ENCODE data around the gene PGR.

The PGR gene

GRCh38 chr11:100984668-100985067, 144.9 kb downstream of the PGR start:
- H3K4me3 Mint-ChIP-seq = no peak overlapping the region
- DNase-seq (ENCODE audit: low spot score in 2 of 2) = no peak
- no peak overlapping the region for H3K27ac Mint-ChIP-seq (ENCODE audit: low read depth)
- ATAC-seq (replicated peaks; ENCODE audit: extremely low read depth, poor library complexity, severe bottlenecking) = no peak
- H3K9me3 Mint-ChIP-seq = peaks cover 10% of the 10 kb centered on the region
- H3K4me1 Mint-ChIP-seq = no peaks in the 10 kb centered on the region
- no peaks in the 10 kb centered on the region for H3K36me3 Mint-ChIP-seq (ENCODE audit: insufficient read depth)
- H3K27me3 Mint-ChIP-seq = no peaks in the 10 kb centered on the region

DNA sequence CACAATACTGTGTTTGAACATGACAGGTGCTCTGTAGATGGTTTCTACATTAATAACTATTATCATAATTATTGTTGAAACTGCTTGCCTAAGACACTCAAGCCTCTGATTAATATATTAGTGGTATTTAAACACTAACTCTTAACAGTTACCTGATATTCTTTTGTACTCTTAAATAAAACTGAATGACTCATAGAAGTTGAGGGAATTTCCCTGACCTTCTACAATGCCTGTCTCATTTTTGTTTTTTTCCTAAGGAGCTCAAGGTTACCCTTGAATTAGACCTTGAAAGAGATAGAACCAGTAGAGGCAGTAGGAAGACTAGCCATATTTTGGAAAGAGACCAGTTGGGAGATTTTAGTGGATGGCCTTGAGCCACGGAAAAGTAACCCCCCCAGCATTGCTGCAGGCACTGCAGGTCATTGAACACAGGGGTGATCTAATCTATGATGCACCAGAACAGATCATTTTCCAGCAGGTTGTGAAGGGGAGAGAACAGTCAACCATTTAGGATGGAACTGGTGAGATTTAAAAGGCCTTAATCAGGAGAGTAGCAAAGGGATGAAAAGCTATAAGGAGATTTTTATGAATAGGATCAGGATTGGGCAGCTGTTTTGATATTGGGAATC, 148.3 kb downstream of the PGR start:
- no peak overlapping the region for H3K27ac Mint-ChIP-seq (ENCODE audit: low read depth)
- H3K9me3 Mint-ChIP-seq = peaks cover 9% of the 10 kb centered on the region
- H3K27me3 Mint-ChIP-seq = no peaks in the 10 kb centered on the region
- DNase-seq (ENCODE audit: low spot score in 2 of 2) = no peak
- ATAC-seq (replicated peaks; ENCODE audit: extremely low read depth, poor library complexity, severe bottlenecking) = no peak
- H3K4me3 Mint-ChIP-seq = no peak overlapping the region
- H3K4me1 Mint-ChIP-seq = no peaks in the 10 kb centered on the region
- H3K36me3 Mint-ChIP-seq (ENCODE audit: insufficient read depth) = no peaks in the 10 kb centered on the region

- no peaks in the 10 kb centered on the region for H3K36me3 Mint-ChIP-seq (ENCODE audit: insufficient read depth)
- DNase-seq (ENCODE audit: low spot score in 2 of 2) = no peak
Measured at GRCh38 chr11:100980156-100980555, 149.5 kb downstream of the PGR start.

More at GRCh38 chr11:100980156-100980555, 149.5 kb downstream of the PGR start:
- ATAC-seq (replicated peaks; ENCODE audit: extremely low read depth, poor library complexity, severe bottlenecking) = no peak
- Mint-ChIP-seq H3K4me1 (no peaks in the 10 kb centered on the region), H3K9me3 (no peaks in the 10 kb centered on the region), H3K27ac (ENCODE audit: low read depth) (no peak overlapping the region), H3K27me3 (no peaks in the 10 kb centered on the region), H3K4me3 (no peak overlapping the region)

All from central memory CD8-positive, alpha-beta T cell (primary cell).